Caco-2 (cell line): Measurements from ENCODE around the gene DIRAS2. TPM values are rescaled to one million over a fixed set of nuclear protein-coding genes. Genes with fewer than 3 reads are reported as not detected.

Experiments
- BruUV-seq: library from RNA; stranded (reverse); fragments of 400-500 nt; replicated peaks from 2 replicates; lab custom pipeline; 2021; lab: Mats Ljungman, UMichigan
- CTCF ChIA-PET: fragments of 300-600 bp; sonication (Branson Sonifier 250); formaldehyde crosslinking; loops from one replicate; lab custom pipeline; 2022; ENCODE audit warnings: antibody characterized with exemption; lab: Charles Lee
- POLR2A ChIA-PET: fragments of 300-600 bp; sonication (Branson Sonifier 250); formaldehyde crosslinking; loops from one replicate; lab custom pipeline; 2022; ENCODE audit warnings: antibody characterized with exemption; lab: Charles Lee
- DNase-seq, 2 experiments: peaks; one replicate each; pipeline versions ENCODE4 v3.0.0 to v3.0.0-alpha.2; 2020 to 2022
- H3K27me3 ChIP-seq: replicated peaks from 2 replicates; pipeline ENCODE4 v1.6.0; 2011; ENCODE audit warnings: low read length; ENCODE audit not compliant: control insufficient read depth, insufficient read depth
- H3K36me3 ChIP-seq: 2 replicates; pipeline ENCODE4 v1.5.1; 2011; ENCODE audit warnings: low read length; ENCODE audit not compliant: control insufficient read depth, insufficient read depth
- H3K4me1 ChIP-seq: fragments of 250-450 bp; sonication (Bioruptor Pico); 2 replicates; pipeline ENCODE4 v1.5.1; 2020; ENCODE audit warnings: mild to moderate bottlenecking
- H3K4me3 ChIP-seq: 2 replicates; pipeline ENCODE4 v1.5.1; 2011; ENCODE audit warnings: low read depth, mild to moderate bottlenecking, control low read depth, low read length
- H3K9me3 ChIP-seq: fragments of 250-450 bp; sonication (Bioruptor Pico); 2 replicates; pipeline ENCODE4 v1.5.1; 2020; ENCODE audit warnings: mild to moderate bottlenecking, moderate library complexity
- H3K27ac Mint-ChIP-seq: one replicate; pipeline ENCODE4 v1.8.0; 2022; ENCODE audit warnings: mixed read lengths; ENCODE audit not compliant: unreplicated experiment
- H3K27me3 Mint-ChIP-seq: one replicate; pipeline ENCODE4 v1.8.0; 2022; ENCODE audit warnings: mixed read lengths; ENCODE audit not compliant: insufficient read depth, unreplicated experiment
- H3K36me3 Mint-ChIP-seq: one replicate; pipeline ENCODE4 v1.8.0; 2022; ENCODE audit warnings: mild to moderate bottlenecking, mixed read lengths; ENCODE audit not compliant: insufficient read depth, unreplicated experiment
- H3K4me1 Mint-ChIP-seq: one replicate; pipeline ENCODE4 v1.8.0; 2022; ENCODE audit warnings: low read depth, mixed read lengths; ENCODE audit not compliant: unreplicated experiment
- H3K4me3 Mint-ChIP-seq: one replicate; pipeline ENCODE4 v1.8.0; 2022; ENCODE audit warnings: mild to moderate bottlenecking, moderate library complexity, mixed read lengths; ENCODE audit not compliant: unreplicated experiment
- H3K9me3 Mint-ChIP-seq: one replicate; pipeline ENCODE4 v1.8.0; 2022; ENCODE audit warnings: mixed read lengths; ENCODE audit not compliant: unreplicated experiment
- intact Hi-C: fragments of 100-400 bp; cut with micrococcal nuclease; formaldehyde crosslinking; loops from one replicate; pipeline ENCODE4 v1.10.0; 2022; ENCODE audit not compliant: unreplicated experiment
- total RNA-seq: library from RNA; stranded (reverse); gene quantifications from 2 replicates; pipeline ENCODE4 v1.2.3, GENCODE V29; 2022
- TF ChIP-seq, protein P1 (sequence below), 2 experiments: fragments of 200-600 bp in 1 of 2; IDR thresholded peaks; 1 replicate in 1 of 2; 2 replicates in 1 of 2; pipeline versions ENCODE4 v1.5.1 to v1.8.0; 2011 to 2022; ENCODE audit warnings: antibody characterized with exemption in 1 of 2, control low read depth in 1 of 2, inconsistent platforms in 1 of 2, low read depth in 1 of 2, low read length in 1 of 2, mild to moderate bottlenecking in 1 of 2, moderate library complexity in 1 of 2; ENCODE audit not compliant: insufficient read depth in 1 of 2, severe bottlenecking in 1 of 2, unreplicated experiment in 1 of 2

Gene DIRAS2
- total RNA-seq, 1 experiment from 2014 or later: 0.09 TPM

GRCh38 chr9:90612957-90613356 lies 29.7 kb downstream of the DIRAS2 start:
- H3K9me3 ChIP-seq: no peaks in the 10 kb centered on the region
- H3K36me3 Mint-ChIP-seq: no peaks in the 10 kb centered on the region
- TF ChIP-seq, protein P1, sequence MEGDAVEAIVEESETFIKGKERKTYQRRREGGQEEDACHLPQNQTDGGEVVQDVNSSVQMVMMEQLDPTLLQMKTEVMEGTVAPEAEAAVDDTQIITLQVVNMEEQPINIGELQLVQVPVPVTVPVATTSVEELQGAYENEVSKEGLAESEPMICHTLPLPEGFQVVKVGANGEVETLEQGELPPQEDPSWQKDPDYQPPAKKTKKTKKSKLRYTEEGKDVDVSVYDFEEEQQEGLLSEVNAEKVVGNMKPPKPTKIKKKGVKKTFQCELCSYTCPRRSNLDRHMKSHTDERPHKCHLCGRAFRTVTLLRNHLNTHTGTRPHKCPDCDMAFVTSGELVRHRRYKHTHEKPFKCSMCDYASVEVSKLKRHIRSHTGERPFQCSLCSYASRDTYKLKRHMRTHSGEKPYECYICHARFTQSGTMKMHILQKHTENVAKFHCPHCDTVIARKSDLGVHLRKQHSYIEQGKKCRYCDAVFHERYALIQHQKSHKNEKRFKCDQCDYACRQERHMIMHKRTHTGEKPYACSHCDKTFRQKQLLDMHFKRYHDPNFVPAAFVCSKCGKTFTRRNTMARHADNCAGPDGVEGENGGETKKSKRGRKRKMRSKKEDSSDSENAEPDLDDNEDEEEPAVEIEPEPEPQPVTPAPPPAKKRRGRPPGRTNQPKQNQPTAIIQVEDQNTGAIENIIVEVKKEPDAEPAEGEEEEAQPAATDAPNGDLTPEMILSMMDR (IDR thresholded peaks at IDR 0.05; ENCODE audit: insufficient read depth in 1 of 2, low read depth in 1 of 2, low read length in 1 of 2, severe bottlenecking in 1 of 2, unreplicated experiment in 1 of 2): no peak
- H3K27me3 ChIP-seq: no peaks in the 10 kb centered on the region
- no peaks in the 10 kb centered on the region for H3K36me3 ChIP-seq
- H3K4me1 Mint-ChIP-seq: no peaks in the 10 kb centered on the region
- no peak overlapping the region for H3K4me3 Mint-ChIP-seq
- no TSS peak for BruUV-seq
- no peak for DNase-seq
- no peaks in the 10 kb centered on the region for H3K9me3 Mint-ChIP-seq
- no peaks in the 10 kb centered on the region for H3K4me1 ChIP-seq
- ChIA-PET CTCF (no interaction called here), POLR2A (no interaction called here)
- intact Hi-C loops: no loop called here
- H3K27ac Mint-ChIP-seq: no peak overlapping the region
- H3K27me3 Mint-ChIP-seq: peaks cover 7% of the 10 kb centered on the region
- H3K4me3 ChIP-seq: no peak overlapping the region

DNA sequence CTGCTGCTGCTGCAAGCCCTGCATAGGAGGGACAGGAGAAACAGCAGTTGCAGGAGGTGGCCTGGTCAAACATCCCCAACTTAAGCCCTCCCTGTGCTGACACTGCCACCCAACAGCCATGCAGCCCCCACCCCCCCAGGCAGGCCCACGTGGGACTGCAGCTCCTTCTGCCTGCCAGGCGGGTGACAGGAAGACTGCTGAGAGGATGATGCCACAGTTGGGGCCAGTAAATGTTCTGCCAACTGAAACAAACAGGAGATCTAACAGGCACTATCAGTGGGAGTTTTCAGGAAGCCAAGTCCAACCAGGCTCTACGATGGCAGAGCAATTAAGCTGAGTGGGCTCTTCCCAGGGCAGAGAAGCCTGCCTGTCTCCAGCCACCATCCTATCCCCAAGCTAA lies 31.1 kb downstream of the DIRAS2 start:
- Mint-ChIP-seq H3K27me3 (no peaks in the 10 kb centered on the region), H3K27ac (no peak overlapping the region), H3K9me3 (no peaks in the 10 kb centered on the region), H3K4me3 (no peak overlapping the region), H3K4me1 (no peaks in the 10 kb centered on the region), H3K36me3 (no peaks in the 10 kb centered on the region)
- no peaks in the 10 kb centered on the region for H3K27me3 ChIP-seq
- POLR2A ChIA-PET: no interaction called here
- no peaks in the 10 kb centered on the region for H3K36me3 ChIP-seq
- H3K4me1 ChIP-seq: no peaks in the 10 kb centered on the region
- H3K4me3 ChIP-seq: no peak overlapping the region
- intact Hi-C loops: no loop called here
- CTCF ChIA-PET: no interaction called here
- no peak for DNase-seq
- no peaks in the 10 kb centered on the region for H3K9me3 ChIP-seq
- BruUV-seq: no TSS peak
- TF ChIP-seq, protein P1 (IDR thresholded peaks at IDR 0.05; ENCODE audit: insufficient read depth in 1 of 2, low read depth in 1 of 2, low read length in 1 of 2, severe bottlenecking in 1 of 2, unreplicated experiment in 1 of 2): no peak

DNA sequence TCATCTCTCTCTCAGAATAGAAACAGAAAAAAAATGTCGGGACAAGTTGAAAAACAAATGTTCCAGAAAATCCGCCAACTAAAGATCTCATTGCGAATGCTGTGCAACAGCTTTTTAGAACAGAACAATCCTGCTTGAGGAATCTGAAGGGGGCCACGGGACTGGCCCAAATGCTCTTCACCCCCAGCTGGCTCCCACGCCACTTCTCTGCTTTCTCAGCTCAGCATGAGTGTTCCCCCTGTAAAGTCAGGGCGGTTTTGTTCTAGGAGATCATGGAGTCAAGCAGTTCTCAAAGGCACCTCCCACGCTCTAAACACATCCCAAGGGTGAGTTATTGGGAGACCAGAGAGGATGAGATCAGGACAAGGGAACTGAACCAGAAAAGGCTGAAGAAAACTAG lies 31.5 kb downstream of the DIRAS2 start:
- Mint-ChIP-seq H3K36me3 (no peaks in the 10 kb centered on the region), H3K4me1 (no peaks in the 10 kb centered on the region), H3K4me3 (no peak overlapping the region), H3K27me3 (no peaks in the 10 kb centered on the region), H3K9me3 (no peaks in the 10 kb centered on the region), H3K27ac (no peak overlapping the region)
- no TSS peak for BruUV-seq
- no peaks in the 10 kb centered on the region for H3K36me3 ChIP-seq
- intact Hi-C loops: no loop called here
- TF ChIP-seq, protein P1 (IDR thresholded peaks at IDR 0.05; ENCODE audit: insufficient read depth in 1 of 2, low read depth in 1 of 2, low read length in 1 of 2, severe bottlenecking in 1 of 2, unreplicated experiment in 1 of 2): no peak
- no peak for DNase-seq
- no peaks in the 10 kb centered on the region for H3K9me3 ChIP-seq
- no peaks in the 10 kb centered on the region for H3K27me3 ChIP-seq
- CTCF ChIA-PET: no interaction called here
- no peaks in the 10 kb centered on the region for H3K4me1 ChIP-seq
- H3K4me3 ChIP-seq: no peak overlapping the region
- POLR2A ChIA-PET: no interaction called here
